Endometrium (tissue), 2 donors: ENCODE measurements around the gene SLC25A14.
"Not testable (repeated sequence)": the region's sequence is repeated elsewhere in the genome, so short reads cannot be mapped to it uniquely, and the experiment has no call there.

Experiments
- FAIRE-seq: peaks from 2 replicates; lab custom pipeline; 2012; peaks lifted over from hg19 to GRCh38; lab: Jason Lieb, UNC
- donor health status: control.
- donor health status: control.

The SLC25A14 gene

GRCh38 chrX:130339408-130340222 is at the start of gene SLC25A14:
Gene SLC25A14, plus strand, starts transcription at chrX:130339919. Its CDS starts 360 bp downstream, at chrX:130340279.
- FAIRE-seq: no peak

GRCh38 chrX:130295519-130296296 is 44.0 kb upstream of the SLC25A14 start:
- no peak for FAIRE-seq

GRCh38 chrX:130296297-130296678 is 43.4 kb upstream of the SLC25A14 start:
- FAIRE-seq: no peak

GRCh38 chrX:130296743-130297142 is 43.0 kb upstream of the SLC25A14 start:
- FAIRE-seq: no peak

GRCh38 chrX:130299279-130300009 is 40.3 kb upstream of the SLC25A14 start:
- no peak for FAIRE-seq

GRCh38 chrX:130300010-130300282 is 39.8 kb upstream of the SLC25A14 start:
- FAIRE-seq: no peak

- FAIRE-seq: no peak
These were observed 38.3 kb upstream of the SLC25A14 start for GRCh38 chrX:130301405-130301804.

- no peak for FAIRE-seq
These were observed 37.7 kb upstream of the SLC25A14 start for GRCh38 chrX:130301977-130302376.

- no peak for FAIRE-seq
These were observed 34.9 kb upstream of the SLC25A14 start for GRCh38 chrX:130304587-130305368.

- FAIRE-seq: not testable (repeated sequence)
These were observed 19.8 kb upstream of the SLC25A14 start for GRCh38 chrX:130319886-130320285.

- FAIRE-seq: no peak
These were observed 18.2 kb upstream of the SLC25A14 start for GRCh38 chrX:130321550-130321949.

- no peak for FAIRE-seq
These were observed 9.6 kb upstream of the SLC25A14 start for GRCh38 chrX:130330146-130330545.

GRCh38 chrX:130330706-130331105 is 9.0 kb upstream of the SLC25A14 start:
- no peak for FAIRE-seq

- FAIRE-seq: no peak
These were observed 3.2 kb upstream of the SLC25A14 start for GRCh38 chrX:130336531-130336930.

- not testable (repeated sequence) for FAIRE-seq
These were observed 850 bp upstream of the SLC25A14 start for GRCh38 chrX:130338869-130339268.

- no peak for FAIRE-seq
These were observed 552 bp downstream of the SLC25A14 start for GRCh38 chrX:130340271-130340670.

GRCh38 chrX:130343411-130343810 is 3.7 kb downstream of the SLC25A14 start:
- FAIRE-seq: no peak

GRCh38 chrX:130347321-130347720 is 7.6 kb downstream of the SLC25A14 start:
- FAIRE-seq: no peak

- FAIRE-seq: no peak
These were observed 11.8 kb downstream of the SLC25A14 start for GRCh38 chrX:130351567-130351966.

- FAIRE-seq: not testable (repeated sequence)
These were observed 12.3 kb downstream of the SLC25A14 start for GRCh38 chrX:130352050-130352449.

- no peak for FAIRE-seq
These were observed 36.4 kb downstream of the SLC25A14 start for GRCh38 chrX:130376077-130376476.
